PC-3 (cell line): ENCODE data around the gene DOCK4. TPM values are rescaled to one million over a fixed set of nuclear protein-coding genes. Genes with fewer than 3 reads are reported as not detected.

Experiments
- ATAC-seq: fragments of 200-7000 bp; cut with Tn5 transposase; 2 replicates; pipeline ENCODE4 v1.9.1; 2020; ENCODE audit warnings: mild to moderate bottlenecking, moderate library complexity
- BruUV-seq: library from RNA; stranded (reverse); fragments of 400-500 nt; replicated peaks from 2 replicates; lab custom pipeline; 2021; lab: Mats Ljungman, UMichigan
- CTCF ChIA-PET: fragments of 300-600 bp; sonication (Branson Sonifier 250); formaldehyde crosslinking; loops from one replicate; lab custom pipeline; 2022; ENCODE audit warnings: antibody characterized with exemption; lab: Charles Lee
- POLR2A ChIA-PET: fragments of 300-600 bp; sonication (Branson Sonifier 250); formaldehyde crosslinking; loops from one replicate; lab custom pipeline; 2022; ENCODE audit warnings: antibody characterized with exemption; ENCODE audit not compliant: unreplicated experiment; lab: Charles Lee
- DNase-seq: peaks from one replicate; pipeline ENCODE4 v3.0.0-alpha.2; 2015
- H2AFZ ChIP-seq: fragments of 300-600 bp; sonication (generic); 2 replicates; pipeline ENCODE4 v1.6.0; 2016; ENCODE audit warnings: antibody characterized with exemption, low read length
- H3F3A ChIP-seq: fragments of 300-600 bp; sonication (generic); one replicate; pipeline ENCODE4 v1.6.0; 2017; ENCODE audit warnings: antibody characterized with exemption, low read length, control low read depth, mild to moderate bottlenecking; ENCODE audit not compliant: unreplicated experiment
- H3K27ac ChIP-seq: fragments of 300-600 bp; sonication (generic); 2 replicates; pipeline ENCODE4 v1.5.1; 2016; ENCODE audit warnings: mild to moderate bottlenecking, low read length
- H3K27me3 ChIP-seq: fragments of 300-600 bp; sonication (generic); 2 replicates; pipeline ENCODE4 v1.6.1; 2016; ENCODE audit warnings: low read length, mixed read lengths
- H3K36me3 ChIP-seq: fragments of 300-600 bp; sonication (generic); 2 replicates; pipeline ENCODE4 v1.6.1; 2016; ENCODE audit warnings: low read depth, mixed run types, low read length, mixed read lengths
- H3K4me1 ChIP-seq: fragments of 300-600 bp; sonication (generic); 2 replicates; pipeline ENCODE4 v1.5.1; 2016; ENCODE audit warnings: low read length; ENCODE audit not compliant: insufficient read depth
- H3K4me2 ChIP-seq: fragments of 300-600 bp; sonication (generic); 2 replicates; pipeline ENCODE4 v1.6.0; 2016; ENCODE audit warnings: low read length
- H3K4me3 ChIP-seq: fragments of 300-600 bp; sonication (generic); 2 replicates; pipeline ENCODE4 v1.5.1; 2016; ENCODE audit warnings: mild to moderate bottlenecking, low read length, mixed read lengths
- H3K79me2 ChIP-seq: fragments of 300-600 bp; sonication (generic); 2 replicates; pipeline ENCODE4 v1.6.1; 2017; ENCODE audit warnings: low read length, mixed read lengths
- H3K9ac ChIP-seq: fragments of 300-600 bp; sonication (generic); 2 replicates; pipeline ENCODE4 v1.6.0; 2016; ENCODE audit warnings: mild to moderate bottlenecking, low read length
- H3K9me2 ChIP-seq: fragments of 300-600 bp; sonication (generic); replicated peaks from 2 replicates; pipeline ENCODE4 v1.6.1; 2016; ENCODE audit warnings: mixed run types, low read length, mixed read lengths
- H3K9me3 ChIP-seq: fragments of 300-600 bp; sonication (generic); 2 replicates; pipeline ENCODE4 v1.6.1; 2016; ENCODE audit warnings: low read length, mixed read lengths
- H4K20me1 ChIP-seq: fragments of 300-600 bp; sonication (generic); 2 replicates; pipeline ENCODE4 v1.6.1; 2016; ENCODE audit warnings: low read length, mixed read lengths
- CTCF ChIP-seq: fragments of 300-600 bp; sonication (generic); conservative IDR thresholded peaks from 2 replicates; pipeline ENCODE4 v1.5.1; 2017; ENCODE audit warnings: antibody characterized with exemption, low read depth, mild to moderate bottlenecking, low read length
- EZH2 ChIP-seq: fragments of 300-600 bp; sonication (generic); IDR thresholded peaks from one replicate; pipeline ENCODE4 v1.6.1; 2017; ENCODE audit warnings: antibody characterized with exemption, mild to moderate bottlenecking, low read length; ENCODE audit not compliant: unreplicated experiment
- EZH2phosphoT487 ChIP-seq: fragments of 300-600 bp; sonication (generic); IDR thresholded peaks from 2 replicates; pipeline ENCODE4 v1.6.1; 2018; ENCODE audit warnings: mild to moderate bottlenecking, antibody characterized with exemption, low read length, borderline replicate concordance
- intact Hi-C: fragments of 100-400 bp; cut with micrococcal nuclease; formaldehyde crosslinking; loops from 2 replicates; pipeline ENCODE4 v1.9.0; 2023
- total RNA-seq: library from RNA; depleted of rRNA; stranded (reverse); fragments of >200 nt; gene quantifications from 2 replicates; pipeline ENCODE4 v1.2.3, GENCODE V29; 2014

Gene DOCK4
- total RNA-seq, 1 experiment from 2014 or later = 25.4 TPM

GRCh38 chr7:112147793-112148361 lies 58.3 kb downstream of the DOCK4 start:
- no peak overlapping the region for H3K4me2 ChIP-seq
- H3K9ac ChIP-seq = no peak overlapping the region
- no TSS peak for BruUV-seq
- ATAC-seq = no peak
- H3K36me3 ChIP-seq = no peaks in the 10 kb centered on the region
- ChIA-PET POLR2A (no interaction called here), CTCF (interaction anchor here (0.6 kb wide), 1 partner anchor 53 kb away, joined by 5 read pairs; no protein-coding TSS in a partner anchor)
- no peak overlapping the region for H3K4me3 ChIP-seq
- 0 out of 2 replicates have a peak, but pooled peaks cover 4% of the 10 kb centered on the region for H4K20me1 ChIP-seq
- no peak for DNase-seq
- no peaks in the 10 kb centered on the region for H3K9me2 ChIP-seq
- no peak overlapping the region for H2AFZ ChIP-seq
- no peaks in the 10 kb centered on the region for H3K9me3 ChIP-seq
- intact Hi-C loops = no loop called here
- H3K4me1 ChIP-seq = no peaks in the 10 kb centered on the region
- TF ChIP-seq EZH2 (no peak), CTCF (no peak)
- H3F3A ChIP-seq = no peaks in the 10 kb centered on the region
- H3K27me3 ChIP-seq = no peaks in the 10 kb centered on the region
- peaks cover 41% of the 10 kb centered on the region; the same call in 1 of the 2 replicates for H3K79me2 ChIP-seq
- no peak overlapping the region for H3K27ac ChIP-seq

- no peak for ATAC-seq
- Histone ChIP-seq H3F3A (no peaks in the 10 kb centered on the region), H2AFZ (no peak overlapping the region), H3K27ac (no peak overlapping the region), H3K9me2 (no peaks in the 10 kb centered on the region), H3K79me2 (peaks cover 51% of the 10 kb centered on the region), H3K9ac (no peak overlapping the region), H3K4me3 (no peak overlapping the region), H3K4me2 (no peak overlapping the region), H3K36me3 (no peaks in the 10 kb centered on the region), H3K4me1 (no peaks in the 10 kb centered on the region), H3K27me3 (no peaks in the 10 kb centered on the region), H3K9me3 (no peaks in the 10 kb centered on the region), H4K20me1 (peaks cover 6% of the 10 kb centered on the region; the same call in 1 of the 2 replicates)
- TF ChIP-seq EZH2phosphoT487 (no peak), EZH2 (no peak), CTCF (no peak)
- POLR2A ChIA-PET = no interaction called here
- intact Hi-C loops = no loop called here
- BruUV-seq = no TSS peak
- no peak for DNase-seq
- CTCF ChIA-PET = no interaction called here
Measured at GRCh38 chr7:112145206-112145605, 61.0 kb downstream of the DOCK4 start.

GRCh38 chr7:112144284-112145059 lies 61.7 kb downstream of the DOCK4 start:
- H2AFZ ChIP-seq = no peak overlapping the region
- H3K36me3 ChIP-seq = no peaks in the 10 kb centered on the region
- H3K79me2 ChIP-seq = peaks cover 57% of the 10 kb centered on the region
- H3K9ac ChIP-seq = no peak overlapping the region
- H3K9me3 ChIP-seq = no peaks in the 10 kb centered on the region
- ATAC-seq (no peak), DNase-seq (no peak)
- no peak overlapping the region for H3K4me2 ChIP-seq
- no peaks in the 10 kb centered on the region for H3F3A ChIP-seq
- intact Hi-C loops = no loop called here
- TF ChIP-seq EZH2phosphoT487 (no peak), CTCF (no peak), EZH2 (no peak)
- H3K27me3 ChIP-seq = no peaks in the 10 kb centered on the region
- H3K27ac ChIP-seq = no peak overlapping the region
- no peaks in the 10 kb centered on the region for H3K4me1 ChIP-seq
- BruUV-seq = no TSS peak
- ChIA-PET POLR2A (interaction anchor here (0.5 kb wide), 1 partner anchor 121 kb away, joined by 3 read pairs; no protein-coding TSS in a partner anchor), CTCF (no interaction called here)
- no peak overlapping the region for H3K4me3 ChIP-seq
- H3K9me2 ChIP-seq = no peaks in the 10 kb centered on the region
- H4K20me1 ChIP-seq = peaks cover 6% of the 10 kb centered on the region; the same call in 1 of the 2 replicates
